Neural progenitor cell (in vitro differentiated cells): Measurements from ENCODE around the gene CUL4B. TPM values are rescaled to one million over a fixed set of nuclear protein-coding genes. Genes with fewer than 3 reads are reported as not detected.
A peak's percentile ranks its signal among the peaks of the same experiment; 100 is the strongest.

Experiments used
- DNase-seq: peaks from one replicate; pipeline ENCODE4 v3.0.0-alpha.2; 2016; ENCODE audit warnings: low spot score
- H2AFZ ChIP-seq: fragments of 200-600 bp; sonication (generic); replicated peaks from 2 replicates; pipeline ENCODE4 v1.6.1; 2016; ENCODE audit warnings: antibody characterized with exemption
- H3F3A ChIP-seq: fragments of 200-600 bp; sonication (generic); 2 replicates; pipeline ENCODE4 v1.6.1; 2016; ENCODE audit warnings: antibody characterized with exemption, low read depth
- H3K27ac ChIP-seq: fragments of 200-600 bp; sonication (generic); 2 replicates; pipeline ENCODE4 v1.5.1; 2016; ENCODE audit warnings: mild to moderate bottlenecking
- H3K27me3 ChIP-seq: fragments of 200-600 bp; sonication (generic); 2 replicates; pipeline ENCODE4 v1.6.1; 2016; ENCODE audit warnings: mild to moderate bottlenecking, moderate library complexity
- H3K36me3 ChIP-seq: fragments of 200-600 bp; sonication (generic); 2 replicates; pipeline ENCODE4 v1.5.1; 2016
- H3K4me1 ChIP-seq: fragments of 200-600 bp; sonication (generic); 2 replicates; pipeline ENCODE4 v1.6.1; 2016; ENCODE audit warnings: mixed run types
- H3K4me2 ChIP-seq: fragments of 200-600 bp; sonication (generic); 2 replicates; pipeline ENCODE4 v1.6.1; 2016
- H3K4me3 ChIP-seq: fragments of 200-600 bp; sonication (generic); 2 replicates; pipeline ENCODE4 v1.5.1; 2016
- H3K79me2 ChIP-seq: fragments of 200-600 bp; sonication (generic); 2 replicates; pipeline ENCODE4 v1.6.1; 2016; ENCODE audit warnings: low read depth
- H3K9ac ChIP-seq: fragments of 200-600 bp; sonication (generic); 2 replicates; pipeline ENCODE4 v1.6.1; 2016
- H3K9me3 ChIP-seq: fragments of 200-600 bp; sonication (generic); 2 replicates; pipeline ENCODE4 v1.5.1; 2016; ENCODE audit warnings: low read depth
- H4K20me1 ChIP-seq: fragments of 200-600 bp; sonication (generic); 2 replicates; pipeline ENCODE4 v1.6.1; 2016; ENCODE audit warnings: low read depth
- H3K27ac Mint-ChIP-seq: 3 replicates; pipeline ENCODE4 v1.8.0; 2021; ENCODE audit warnings: mixed read lengths
- H3K27me3 Mint-ChIP-seq: 2 replicates; pipeline ENCODE4 v1.8.0; 2022; ENCODE audit warnings: low read depth, mild to moderate bottlenecking, inconsistent platforms, moderate library complexity, mixed read lengths; ENCODE audit not compliant: insufficient read depth
- H3K36me3 Mint-ChIP-seq: 3 replicates; pipeline ENCODE4 v1.8.0; 2021; ENCODE audit warnings: mixed read lengths
- H3K4me1 Mint-ChIP-seq: 3 replicates; pipeline ENCODE4 v1.8.0; 2021; ENCODE audit warnings: mixed read lengths
- H3K4me3 Mint-ChIP-seq: 3 replicates; pipeline ENCODE4 v1.8.0; 2021; ENCODE audit warnings: mild to moderate bottlenecking, moderate library complexity, mixed read lengths
- H3K9me3 Mint-ChIP-seq: 3 replicates; pipeline ENCODE4 v1.8.0; 2020; ENCODE audit warnings: mixed read lengths
- EZH2 ChIP-seq: fragments of 200-600 bp; sonication (generic); IDR thresholded peaks from 2 replicates; pipeline ENCODE4 v1.6.1; 2017; ENCODE audit warnings: antibody characterized with exemption, mild to moderate bottlenecking, moderate library complexity
- EZH2phosphoT487 ChIP-seq: fragments of 200-600 bp; sonication (generic); IDR thresholded peaks from 2 replicates; pipeline ENCODE4 v1.6.1; 2017; ENCODE audit warnings: antibody characterized with exemption
- total RNA-seq: library from RNA; depleted of rRNA; stranded (reverse); fragments of >200 nt; gene quantifications from 2 replicates; pipeline ENCODE4 v1.2.3, GENCODE V29; 2015; ENCODE audit warnings: low replicate concordance
- TF ChIP-seq, protein P1 (sequence below): fragments of 200-600 bp; sonication (generic); IDR thresholded peaks from 2 replicates; pipeline ENCODE4 v1.5.1; 2017; ENCODE audit warnings: antibody characterized with exemption, mild to moderate bottlenecking

CUL4B gene
- total RNA-seq, 1 donor from 2014 or later: 95.2 TPM

DNA sequence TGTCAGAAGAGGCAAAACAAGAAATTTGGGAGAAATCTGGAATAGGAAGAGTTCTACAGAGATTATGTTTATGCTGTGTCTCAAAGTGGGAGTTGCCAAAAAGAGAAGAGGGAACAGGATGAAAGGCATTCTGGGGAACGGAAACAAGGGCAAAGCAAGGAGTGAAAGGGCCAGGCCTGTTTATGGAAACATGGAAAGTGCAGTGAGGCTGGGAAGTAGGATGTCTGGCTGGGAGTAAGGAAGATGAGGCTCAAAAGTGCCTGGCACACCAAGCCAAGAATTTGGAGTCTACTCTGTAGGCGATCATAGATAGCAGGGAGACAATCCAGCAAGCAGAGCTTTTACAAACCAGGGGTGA, 1.8 kb upstream of the CUL4B start:
- Histone ChIP-seq H4K20me1 (peaks cover 3% of the 10 kb centered on the region), H3K4me2 (peak overlapping the region; percentile 78), H3K4me3 (no peak overlapping the region), H3K27me3 (no peaks in the 10 kb centered on the region), H2AFZ (no peak overlapping the region), H3K27ac (no peak overlapping the region), H3K4me1 (no peaks in the 10 kb centered on the region), H3K9me3 (no peaks in the 10 kb centered on the region), H3K9ac (no peak overlapping the region), H3K79me2 (peaks cover 26% of the 10 kb centered on the region), H3F3A (peaks cover 28% of the 10 kb centered on the region), H3K36me3 (no peaks in the 10 kb centered on the region)
- Mint-ChIP-seq H3K36me3 (no peaks in the 10 kb centered on the region), H3K4me3 (peak overlapping the region; percentile 94), H3K27me3 (peaks cover 2% of the 10 kb centered on the region), H3K9me3 (no peaks in the 10 kb centered on the region), H3K4me1 (peaks cover 9% of the 10 kb centered on the region), H3K27ac (peak overlapping the region; percentile 0)
- no peak for DNase-seq
- TF ChIP-seq, protein P1, sequence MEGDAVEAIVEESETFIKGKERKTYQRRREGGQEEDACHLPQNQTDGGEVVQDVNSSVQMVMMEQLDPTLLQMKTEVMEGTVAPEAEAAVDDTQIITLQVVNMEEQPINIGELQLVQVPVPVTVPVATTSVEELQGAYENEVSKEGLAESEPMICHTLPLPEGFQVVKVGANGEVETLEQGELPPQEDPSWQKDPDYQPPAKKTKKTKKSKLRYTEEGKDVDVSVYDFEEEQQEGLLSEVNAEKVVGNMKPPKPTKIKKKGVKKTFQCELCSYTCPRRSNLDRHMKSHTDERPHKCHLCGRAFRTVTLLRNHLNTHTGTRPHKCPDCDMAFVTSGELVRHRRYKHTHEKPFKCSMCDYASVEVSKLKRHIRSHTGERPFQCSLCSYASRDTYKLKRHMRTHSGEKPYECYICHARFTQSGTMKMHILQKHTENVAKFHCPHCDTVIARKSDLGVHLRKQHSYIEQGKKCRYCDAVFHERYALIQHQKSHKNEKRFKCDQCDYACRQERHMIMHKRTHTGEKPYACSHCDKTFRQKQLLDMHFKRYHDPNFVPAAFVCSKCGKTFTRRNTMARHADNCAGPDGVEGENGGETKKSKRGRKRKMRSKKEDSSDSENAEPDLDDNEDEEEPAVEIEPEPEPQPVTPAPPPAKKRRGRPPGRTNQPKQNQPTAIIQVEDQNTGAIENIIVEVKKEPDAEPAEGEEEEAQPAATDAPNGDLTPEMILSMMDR: no peak

DNA sequence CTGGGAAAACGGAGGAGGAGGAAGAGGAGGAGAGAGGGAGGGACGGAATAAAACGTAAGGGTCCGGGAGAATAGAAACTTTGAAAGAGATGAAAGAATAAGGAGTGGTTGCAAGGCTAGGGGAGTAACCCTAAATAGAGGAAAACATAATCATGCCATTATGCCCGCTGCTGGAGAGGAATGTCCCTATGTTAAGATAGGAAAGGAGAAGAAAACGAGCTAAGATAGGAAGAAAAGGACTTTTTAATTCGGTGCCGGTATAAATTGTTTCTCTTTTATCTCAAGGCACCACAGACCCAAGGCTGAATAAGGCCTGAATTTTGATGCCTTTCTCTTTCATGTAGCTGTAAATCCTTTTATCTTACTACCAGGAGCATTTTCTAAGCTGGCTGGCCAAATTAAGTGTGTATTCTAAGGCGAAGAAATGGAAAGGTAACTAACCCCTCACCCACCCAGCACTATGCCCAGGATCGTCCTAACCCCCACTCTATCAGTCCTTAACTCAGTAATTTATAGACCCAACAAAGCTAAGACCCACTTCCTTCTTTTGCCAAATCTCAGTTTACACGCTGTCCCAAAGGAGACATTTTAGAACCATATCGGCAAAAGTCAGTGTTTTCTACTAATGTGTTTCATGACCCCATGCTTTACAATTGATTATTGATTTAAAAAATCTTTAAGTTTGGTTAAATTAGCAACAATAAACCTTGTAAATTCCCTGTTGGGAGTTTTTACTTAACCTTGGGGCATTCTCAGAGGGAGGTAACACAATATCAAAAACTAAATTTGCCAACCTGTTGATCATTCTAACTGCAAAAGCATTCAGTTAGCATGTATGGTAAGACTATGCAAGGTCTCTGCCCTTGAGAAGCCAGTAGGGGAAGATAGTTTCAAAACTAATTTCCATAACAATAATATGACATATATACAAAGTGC, 1.1 kb upstream of the CUL4B start:
- H3K4me1 ChIP-seq: no peaks in the 10 kb centered on the region
- peaks cover 33% of the 10 kb centered on the region for H3K79me2 ChIP-seq
- H3K9me3 Mint-ChIP-seq: no peaks in the 10 kb centered on the region
- H3K27me3 ChIP-seq: no peaks in the 10 kb centered on the region
- no peak for DNase-seq
- peaks cover 9% of the 10 kb centered on the region for H3K4me1 Mint-ChIP-seq
- H3K27ac Mint-ChIP-seq: peak overlapping the region; percentile 89
- H3K4me3 ChIP-seq: peak overlapping the region; percentile 51
- no peak overlapping the region for H2AFZ ChIP-seq
- peaks cover 2% of the 10 kb centered on the region for H3K27me3 Mint-ChIP-seq
- H3K9me3 ChIP-seq: no peaks in the 10 kb centered on the region
- peak overlapping the region; percentile 60 for H3K9ac ChIP-seq
- no peaks in the 10 kb centered on the region for H3K36me3 Mint-ChIP-seq
- TF ChIP-seq, protein P1: no peak
- TF ChIP-seq EZH2: no peak
- TF ChIP-seq EZH2phosphoT487: no peak
- peaks cover 3% of the 10 kb centered on the region for H4K20me1 ChIP-seq
- H3F3A ChIP-seq: peaks cover 28% of the 10 kb centered on the region
- no peaks in the 10 kb centered on the region for H3K36me3 ChIP-seq
- H3K27ac ChIP-seq: peak overlapping the region; percentile 55
- H3K4me2 ChIP-seq: peak overlapping the region; percentile 78
- H3K4me3 Mint-ChIP-seq: peak overlapping the region; percentile 94

DNA sequence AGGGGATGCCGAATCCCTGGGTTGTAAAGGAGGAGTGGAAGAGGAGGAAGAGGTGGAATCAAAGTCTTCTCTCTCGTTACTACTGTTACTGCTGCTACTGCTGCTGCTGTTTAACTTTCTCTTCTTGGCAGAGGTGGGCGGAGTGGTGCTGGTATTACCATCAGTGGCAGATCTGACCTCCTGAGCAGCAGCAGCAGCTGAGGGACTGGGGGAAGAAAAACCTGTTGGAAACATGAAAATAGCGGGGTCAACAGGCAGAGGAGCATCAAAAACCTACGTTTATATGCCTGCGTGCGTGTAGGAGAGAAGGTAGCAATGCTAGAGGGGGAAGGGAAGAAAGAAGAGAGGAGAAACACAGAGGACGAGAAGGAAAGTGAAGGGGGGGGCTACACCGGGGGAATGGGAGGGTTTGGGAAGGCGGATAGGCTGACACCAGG, 339 bp downstream of the CUL4B start:
- peak overlapping the region; percentile 94 for H3K4me3 Mint-ChIP-seq
- H3K9me3 ChIP-seq: no peaks in the 10 kb centered on the region
- peak overlapping the region; percentile 51 for H3K4me3 ChIP-seq
- peaks cover 9% of the 10 kb centered on the region for H3K4me1 Mint-ChIP-seq
- H3K27ac Mint-ChIP-seq: peak overlapping the region; percentile 86
- H3K9me3 Mint-ChIP-seq: no peaks in the 10 kb centered on the region
- TF ChIP-seq, protein P1: no peak
- TF ChIP-seq EZH2 (no peak), EZH2phosphoT487 (no peak)
- no peak for DNase-seq
- no peaks in the 10 kb centered on the region for H3K27me3 ChIP-seq
- no peak overlapping the region for H2AFZ ChIP-seq
- H3K36me3 Mint-ChIP-seq: peaks cover 2% of the 10 kb centered on the region
- H3K36me3 ChIP-seq: no peaks in the 10 kb centered on the region
- peaks cover 2% of the 10 kb centered on the region for H3K27me3 Mint-ChIP-seq
- peaks cover 28% of the 10 kb centered on the region for H3F3A ChIP-seq
- H3K4me2 ChIP-seq: peak overlapping the region; percentile 77
- peaks cover 44% of the 10 kb centered on the region for H3K79me2 ChIP-seq
- no peaks in the 10 kb centered on the region for H3K4me1 ChIP-seq
- H3K27ac ChIP-seq: peak overlapping the region; percentile 99
- peaks cover 3% of the 10 kb centered on the region for H4K20me1 ChIP-seq
- H3K9ac ChIP-seq: peak overlapping the region; percentile 87
